HG03135 (cell line): Measurements from ENCODE around the gene ARCN1.
"Not testable (repeated sequence)": the region's sequence is repeated elsewhere in the genome, so short reads cannot be mapped to it uniquely, and the experiment has no call there.

Experiments used
- ATAC-seq: cut with Tn5 transposase; IDR thresholded peaks from one replicate; pipeline ENCODE4 v1.9.1; 2021; ENCODE audit warnings: mild to moderate bottlenecking, moderate library complexity; ENCODE audit not compliant: unreplicated experiment

The ARCN1 gene

GRCh38 chr11:118544010-118544646, 28.1 kb upstream of the ARCN1 start:
- ATAC-seq, result no peak

GRCh38 chr11:118544647-118545010, 27.6 kb upstream of the ARCN1 start:
- no peak for ATAC-seq

- ATAC-seq, result no peak
These were observed 26.7 kb upstream of the ARCN1 start for GRCh38 chr11:118545533-118545932.

- no peak for ATAC-seq
These were observed 25.1 kb upstream of the ARCN1 start for GRCh38 chr11:118547132-118547531.

- no peak for ATAC-seq
These were observed 19.9 kb upstream of the ARCN1 start for GRCh38 chr11:118552341-118552740.

GRCh38 chr11:118560806-118561205, 11.4 kb upstream of the ARCN1 start:
- no peak for ATAC-seq

GRCh38 chr11:118565051-118565450, 7.2 kb upstream of the ARCN1 start:
- no peak for ATAC-seq

- ATAC-seq, result no peak
These were observed 2.5 kb upstream of the ARCN1 start for GRCh38 chr11:118569670-118570069.

- no peak for ATAC-seq
These were observed 1.4 kb upstream of the ARCN1 start for GRCh38 chr11:118570787-118571186.

GRCh38 chr11:118571701-118572060, 528 bp upstream of the ARCN1 start:
- ATAC-seq, result not testable (repeated sequence)

GRCh38 chr11:118572981-118573550, 857 bp downstream of the ARCN1 start:
- peak; percentile 24 for ATAC-seq

GRCh38 chr11:118574636-118575035, 2.4 kb downstream of the ARCN1 start:
- no peak for ATAC-seq

GRCh38 chr11:118577995-118578394, 5.8 kb downstream of the ARCN1 start:
- ATAC-seq, result not testable (repeated sequence)

- no peak for ATAC-seq
These were observed 8.8 kb downstream of the ARCN1 start for GRCh38 chr11:118581057-118581456.

GRCh38 chr11:118587952-118588351, 15.7 kb downstream of the ARCN1 start:
- no peak for ATAC-seq

GRCh38 chr11:118592616-118593367, 20.6 kb downstream of the ARCN1 start:
- no peak for ATAC-seq

- not testable (repeated sequence) for ATAC-seq
These were observed 22.8 kb downstream of the ARCN1 start for GRCh38 chr11:118594984-118595383.

GRCh38 chr11:118596224-118597146, 24.3 kb downstream of the ARCN1 start:
- ATAC-seq, result no peak

GRCh38 chr11:118597556-118597955, 25.3 kb downstream of the ARCN1 start:
- no peak for ATAC-seq

- ATAC-seq, result no peak
These were observed 30.1 kb downstream of the ARCN1 start for GRCh38 chr11:118602331-118602730.

GRCh38 chr11:118603709-118604108, 31.5 kb downstream of the ARCN1 start:
- not testable (repeated sequence) for ATAC-seq
